Neural cell (in vitro differentiated cells): ENCODE data around the gene PGAP3. TPM values are rescaled to one million over a fixed set of nuclear protein-coding genes. Genes with fewer than 3 reads are reported as not detected.

Experiments
- H2AFZ ChIP-seq: fragments of 200-600, 300-800 bp; sonication (generic), shearing (Covaris generic); 2 replicates; pipeline ENCODE4 v1.6.0; 2014; ENCODE audit warnings: low read depth, mild to moderate bottlenecking, antibody characterized with exemption, low read length, moderate library complexity
- H3F3A ChIP-seq: fragments of 200-600 bp; shearing (Covaris generic); 2 replicates; pipeline ENCODE4 v1.6.1; 2016; ENCODE audit warnings: mild to moderate bottlenecking, moderate library complexity, mixed read lengths, antibody characterized with exemption, low read length; ENCODE audit not compliant: insufficient read depth, poor library complexity, severe bottlenecking
- H3K27ac ChIP-seq: fragments of 200-600, 300-800 bp; sonication (generic), shearing (Covaris generic); 2 replicates; pipeline ENCODE4 v1.5.1; 2014; ENCODE audit warnings: mild to moderate bottlenecking, low read length, moderate library complexity
- H3K27me3 ChIP-seq: fragments of 300-800, 200-600 bp; sonication (generic), shearing (Covaris generic); 2 replicates; pipeline ENCODE4 v1.6.0; 2014; ENCODE audit warnings: mild to moderate bottlenecking, low read depth, low read length, moderate library complexity; ENCODE audit not compliant: insufficient read depth
- H3K36me3 ChIP-seq: fragments of 300-800, 200-600 bp; sonication (generic), shearing (Covaris generic); 2 replicates; pipeline ENCODE4 v1.5.1; 2014; ENCODE audit warnings: mild to moderate bottlenecking, antibody characterized with exemption, low read length, moderate library complexity; ENCODE audit not compliant: insufficient read depth
- H3K4me2 ChIP-seq: fragments of 300-800, 200-600 bp; sonication (generic), shearing (Covaris generic); 2 replicates; pipeline ENCODE4 v1.6.0; 2014; ENCODE audit warnings: mild to moderate bottlenecking, low read length
- H3K4me3 ChIP-seq: fragments of 300-800, 200-600 bp; sonication (generic), shearing (Covaris generic); 2 replicates; pipeline ENCODE4 v1.5.1; 2014; ENCODE audit warnings: mild to moderate bottlenecking, low read length, moderate library complexity
- H3K79me2 ChIP-seq: fragments of 200-600 bp; shearing (Covaris generic); replicated peaks from 2 replicates; pipeline ENCODE4 v1.6.0; 2014; ENCODE audit warnings: mild to moderate bottlenecking, low read length, moderate library complexity; ENCODE audit not compliant: insufficient read depth
- H3K9ac ChIP-seq: fragments of 300-800, 200-600 bp; sonication (generic), shearing (Covaris generic); 2 replicates; pipeline ENCODE4 v1.6.1; 2016; ENCODE audit warnings: mild to moderate bottlenecking, low read length, mixed read lengths
- H3K9me2 ChIP-seq: fragments of 200-600 bp; shearing (Covaris generic); 2 replicates; pipeline ENCODE4 v1.6.1; 2016; ENCODE audit warnings: mild to moderate bottlenecking, low read length, mixed read lengths; ENCODE audit not compliant: insufficient read depth
- H3K9me3 ChIP-seq: fragments of 200-600, 300-800 bp; sonication (generic), shearing (Covaris generic); 2 replicates; pipeline ENCODE4 v1.6.1; 2016; ENCODE audit warnings: mild to moderate bottlenecking, mixed run types, low read length, moderate library complexity, mixed read lengths
- H4K20me1 ChIP-seq: fragments of 200-600 bp; shearing (Covaris generic); 2 replicates; pipeline ENCODE4 v1.6.1; 2016; ENCODE audit warnings: mild to moderate bottlenecking, mixed run types; ENCODE audit not compliant: insufficient read depth
- EP300 ChIP-seq: fragments of 450-650 bp; conservative IDR thresholded peaks from 2 replicates; pipeline ENCODE4 v1.6.1; 2014; ENCODE audit warnings: antibody characterized with exemption, mild to moderate bottlenecking, moderate library complexity; ENCODE audit not compliant: poor library complexity, severe bottlenecking
- EZH2 ChIP-seq: fragments of 200-600, 300-800 bp; shearing (Covaris generic), sonication (generic); IDR thresholded peaks from 2 replicates; pipeline ENCODE4 v1.6.1; 2014; ENCODE audit warnings: antibody characterized with exemption, low read length, borderline replicate concordance, mild to moderate bottlenecking; ENCODE audit not compliant: insufficient read depth, poor library complexity, severe bottlenecking
- MXI1 ChIP-seq: fragments of 450-650 bp; conservative IDR thresholded peaks from 2 replicates; pipeline ENCODE4 v1.6.1; 2014; ENCODE audit warnings: antibody characterized with exemption, mild to moderate bottlenecking; ENCODE audit not compliant: poor library complexity, severe bottlenecking
- POLR2AphosphoS5 ChIP-seq: IDR thresholded peaks from 2 replicates; pipeline ENCODE4 v1.6.1; 2012
- RAD21 ChIP-seq: fragments of 450-650 bp; conservative IDR thresholded peaks from 2 replicates; pipeline ENCODE4 v1.6.1; 2014; ENCODE audit warnings: antibody characterized with exemption, mild to moderate bottlenecking, moderate library complexity
- SMC3 ChIP-seq: fragments of 450-650 bp; conservative IDR thresholded peaks from 2 replicates; pipeline ENCODE4 v1.6.1; 2014; ENCODE audit warnings: antibody characterized with exemption, mild to moderate bottlenecking, moderate library complexity; ENCODE audit not compliant: poor library complexity
- TAF1 ChIP-seq: IDR thresholded peaks from 2 replicates; pipeline ENCODE4 v1.6.1; 2012; ENCODE audit warnings: low read depth
- polyA plus RNA-seq: library from polyadenylated mRNA; depleted of rRNA; stranded (reverse); fragments of >200 nt; gene quantifications from 2 replicates; pipeline ENCODE4 v1.2.3, GENCODE V29; 2014
- TF ChIP-seq, protein P1 (sequence below): IDR thresholded peaks from 2 replicates; pipeline ENCODE4 v1.6.1; 2012; ENCODE audit warnings: borderline replicate concordance
- TF ChIP-seq, protein P2 (sequence below): fragments of 450-650 bp; IDR thresholded peaks from 2 replicates; pipeline ENCODE4 v1.5.1; 2014; ENCODE audit warnings: antibody characterized with exemption, mild to moderate bottlenecking, moderate library complexity; ENCODE audit not compliant: poor library complexity, severe bottlenecking

PGAP3 gene
- polyA plus RNA-seq, 1 donor from 2014 or later: 27.2 TPM

DNA sequence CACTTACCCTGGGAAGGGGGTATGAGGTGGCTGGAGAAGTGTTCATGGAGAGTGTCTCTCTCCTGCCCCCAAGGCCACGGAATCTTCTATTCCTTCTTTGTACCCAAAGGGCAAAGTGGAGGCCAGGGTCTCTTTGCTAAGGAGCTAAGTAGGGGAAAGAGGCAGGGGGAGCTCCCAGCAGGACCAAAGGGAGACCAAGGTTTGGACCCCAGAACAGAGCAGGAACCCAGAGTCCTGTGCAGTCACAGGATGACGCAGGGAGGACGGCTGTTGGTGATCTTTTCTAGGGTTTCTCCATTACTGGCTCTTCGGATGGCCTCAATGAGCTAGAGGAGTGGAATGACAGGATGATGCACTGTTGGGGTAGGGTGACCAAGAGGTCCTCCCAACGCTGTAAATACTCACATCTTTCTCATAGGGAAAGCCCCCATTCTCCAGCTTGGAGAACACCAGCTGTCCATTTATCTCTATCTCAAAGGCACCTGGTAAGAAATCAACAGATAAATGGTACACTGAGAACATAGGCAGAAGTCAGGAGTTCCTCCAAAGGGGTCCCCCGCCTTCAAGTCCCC, 41.5 kb upstream of the PGAP3 start:
- Histone ChIP-seq H2AFZ (no peak overlapping the region), H3K9me2 (no peaks in the 10 kb centered on the region), H3K9ac (peak overlapping the region; percentile 87), H3K79me2 (no peaks in the 10 kb centered on the region), H3K36me3 (no peaks in the 10 kb centered on the region), H3K27ac (no peak overlapping the region), H3K4me2 (peak overlapping the region; percentile 94), H3F3A (no peaks in the 10 kb centered on the region), H3K27me3 (no peaks in the 10 kb centered on the region), H3K9me3 (no peaks in the 10 kb centered on the region), H3K4me3 (peak overlapping the region; percentile 96), H4K20me1 (no peaks in the 10 kb centered on the region)
- TF ChIP-seq RAD21 (no peak), EZH2 (no peak), POLR2AphosphoS5 (no peak), SMC3 (no peak), EP300 (no peak), MXI1 (no peak), TAF1 (no peak)
- TF ChIP-seq, protein P1, sequence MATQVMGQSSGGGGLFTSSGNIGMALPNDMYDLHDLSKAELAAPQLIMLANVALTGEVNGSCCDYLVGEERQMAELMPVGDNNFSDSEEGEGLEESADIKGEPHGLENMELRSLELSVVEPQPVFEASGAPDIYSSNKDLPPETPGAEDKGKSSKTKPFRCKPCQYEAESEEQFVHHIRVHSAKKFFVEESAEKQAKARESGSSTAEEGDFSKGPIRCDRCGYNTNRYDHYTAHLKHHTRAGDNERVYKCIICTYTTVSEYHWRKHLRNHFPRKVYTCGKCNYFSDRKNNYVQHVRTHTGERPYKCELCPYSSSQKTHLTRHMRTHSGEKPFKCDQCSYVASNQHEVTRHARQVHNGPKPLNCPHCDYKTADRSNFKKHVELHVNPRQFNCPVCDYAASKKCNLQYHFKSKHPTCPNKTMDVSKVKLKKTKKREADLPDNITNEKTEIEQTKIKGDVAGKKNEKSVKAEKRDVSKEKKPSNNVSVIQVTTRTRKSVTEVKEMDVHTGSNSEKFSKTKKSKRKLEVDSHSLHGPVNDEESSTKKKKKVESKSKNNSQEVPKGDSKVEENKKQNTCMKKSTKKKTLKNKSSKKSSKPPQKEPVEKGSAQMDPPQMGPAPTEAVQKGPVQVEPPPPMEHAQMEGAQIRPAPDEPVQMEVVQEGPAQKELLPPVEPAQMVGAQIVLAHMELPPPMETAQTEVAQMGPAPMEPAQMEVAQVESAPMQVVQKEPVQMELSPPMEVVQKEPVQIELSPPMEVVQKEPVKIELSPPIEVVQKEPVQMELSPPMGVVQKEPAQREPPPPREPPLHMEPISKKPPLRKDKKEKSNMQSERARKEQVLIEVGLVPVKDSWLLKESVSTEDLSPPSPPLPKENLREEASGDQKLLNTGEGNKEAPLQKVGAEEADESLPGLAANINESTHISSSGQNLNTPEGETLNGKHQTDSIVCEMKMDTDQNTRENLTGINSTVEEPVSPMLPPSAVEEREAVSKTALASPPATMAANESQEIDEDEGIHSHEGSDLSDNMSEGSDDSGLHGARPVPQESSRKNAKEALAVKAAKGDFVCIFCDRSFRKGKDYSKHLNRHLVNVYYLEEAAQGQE: no peak
- TF ChIP-seq, protein P2, sequence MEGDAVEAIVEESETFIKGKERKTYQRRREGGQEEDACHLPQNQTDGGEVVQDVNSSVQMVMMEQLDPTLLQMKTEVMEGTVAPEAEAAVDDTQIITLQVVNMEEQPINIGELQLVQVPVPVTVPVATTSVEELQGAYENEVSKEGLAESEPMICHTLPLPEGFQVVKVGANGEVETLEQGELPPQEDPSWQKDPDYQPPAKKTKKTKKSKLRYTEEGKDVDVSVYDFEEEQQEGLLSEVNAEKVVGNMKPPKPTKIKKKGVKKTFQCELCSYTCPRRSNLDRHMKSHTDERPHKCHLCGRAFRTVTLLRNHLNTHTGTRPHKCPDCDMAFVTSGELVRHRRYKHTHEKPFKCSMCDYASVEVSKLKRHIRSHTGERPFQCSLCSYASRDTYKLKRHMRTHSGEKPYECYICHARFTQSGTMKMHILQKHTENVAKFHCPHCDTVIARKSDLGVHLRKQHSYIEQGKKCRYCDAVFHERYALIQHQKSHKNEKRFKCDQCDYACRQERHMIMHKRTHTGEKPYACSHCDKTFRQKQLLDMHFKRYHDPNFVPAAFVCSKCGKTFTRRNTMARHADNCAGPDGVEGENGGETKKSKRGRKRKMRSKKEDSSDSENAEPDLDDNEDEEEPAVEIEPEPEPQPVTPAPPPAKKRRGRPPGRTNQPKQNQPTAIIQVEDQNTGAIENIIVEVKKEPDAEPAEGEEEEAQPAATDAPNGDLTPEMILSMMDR: no peak

DNA sequence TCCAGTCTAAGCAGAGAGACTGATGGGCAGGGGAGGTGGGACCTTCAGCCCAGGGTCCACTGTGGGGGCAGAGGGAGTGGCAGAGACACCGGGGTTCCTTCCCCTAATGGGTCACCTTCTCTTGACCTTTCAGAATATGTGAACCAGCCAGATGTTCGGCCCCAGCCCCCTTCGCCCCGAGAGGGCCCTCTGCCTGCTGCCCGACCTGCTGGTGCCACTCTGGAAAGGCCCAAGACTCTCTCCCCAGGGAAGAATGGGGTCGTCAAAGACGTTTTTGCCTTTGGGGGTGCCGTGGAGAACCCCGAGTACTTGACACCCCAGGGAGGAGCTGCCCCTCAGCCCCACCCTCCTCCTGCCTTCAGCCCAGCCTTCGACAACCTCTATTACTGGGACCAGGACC, 39.7 kb upstream of the PGAP3 start:
- no peaks in the 10 kb centered on the region for H3K9me3 ChIP-seq
- H3K9me2 ChIP-seq: no peaks in the 10 kb centered on the region
- H3K27me3 ChIP-seq: no peaks in the 10 kb centered on the region
- H3K9ac ChIP-seq: no peak overlapping the region
- no peaks in the 10 kb centered on the region for H3F3A ChIP-seq
- H3K4me3 ChIP-seq: no peak overlapping the region
- TF ChIP-seq, protein P2: no peak
- TF ChIP-seq TAF1 (no peak), EP300 (no peak), RAD21 (no peak), MXI1 (no peak), POLR2AphosphoS5 (no peak), SMC3 (no peak), EZH2 (no peak)
- TF ChIP-seq, protein P1: no peak
- H3K36me3 ChIP-seq: no peaks in the 10 kb centered on the region
- no peak overlapping the region for H3K27ac ChIP-seq
- no peaks in the 10 kb centered on the region for H3K79me2 ChIP-seq
- H4K20me1 ChIP-seq: no peaks in the 10 kb centered on the region
- no peak overlapping the region for H2AFZ ChIP-seq
- H3K4me2 ChIP-seq: no peak overlapping the region
